ENCODE data around the gene POU3F2.

POU3F2 gene

GRCh38 chr6:98843271-98844243, 9.2 kb downstream of the POU3F2 start:
- DNase-seq (ENCODE audit: low spot score) = no peak

GRCh38 chr6:98844244-98845210, 10.2 kb downstream of the POU3F2 start:
- DNase-seq (ENCODE audit: low spot score) = no peak

DNA sequence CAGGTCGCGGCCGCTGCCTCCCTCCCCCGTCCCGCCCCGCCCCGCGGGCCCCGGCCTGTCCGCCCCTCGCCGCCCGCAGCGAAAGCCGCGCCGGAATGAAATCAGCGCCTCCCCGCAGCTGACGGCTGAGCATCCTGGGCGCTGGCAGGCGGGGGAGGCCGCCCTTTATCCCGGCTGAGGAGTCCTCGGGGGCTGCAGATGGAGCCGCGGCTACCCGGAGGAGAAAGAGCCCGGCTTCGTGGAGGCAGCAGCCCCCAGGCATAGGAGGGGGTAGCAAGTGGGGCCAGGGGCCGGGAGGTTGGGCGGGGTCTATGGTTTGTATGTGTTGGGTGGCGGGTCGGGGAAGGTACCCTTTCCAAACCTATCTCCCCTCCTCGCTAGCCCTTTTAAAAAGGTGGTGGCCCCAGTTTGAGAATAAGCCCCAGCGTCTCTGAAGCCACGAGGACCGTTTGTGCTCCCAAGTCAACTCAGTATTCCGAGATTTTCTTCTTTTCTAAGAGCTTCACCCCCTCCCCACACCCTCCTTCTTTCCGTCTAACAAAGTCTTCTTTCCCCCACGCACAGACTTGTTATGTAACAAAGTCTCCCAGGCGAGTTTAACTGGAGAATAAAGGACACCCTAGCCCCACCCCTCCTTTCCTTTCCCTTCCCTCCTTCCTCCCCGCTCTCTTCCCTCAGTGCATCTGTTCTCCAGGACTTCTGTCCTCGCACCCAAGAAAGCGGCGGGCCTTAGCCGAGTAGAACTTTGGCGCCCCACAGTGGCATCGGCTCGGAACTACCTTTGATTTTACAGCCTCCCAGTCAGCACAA, 11.0 kb downstream of the POU3F2 start:
- peak; percentile 81 for DNase-seq (ENCODE audit: low spot score)

DNA sequence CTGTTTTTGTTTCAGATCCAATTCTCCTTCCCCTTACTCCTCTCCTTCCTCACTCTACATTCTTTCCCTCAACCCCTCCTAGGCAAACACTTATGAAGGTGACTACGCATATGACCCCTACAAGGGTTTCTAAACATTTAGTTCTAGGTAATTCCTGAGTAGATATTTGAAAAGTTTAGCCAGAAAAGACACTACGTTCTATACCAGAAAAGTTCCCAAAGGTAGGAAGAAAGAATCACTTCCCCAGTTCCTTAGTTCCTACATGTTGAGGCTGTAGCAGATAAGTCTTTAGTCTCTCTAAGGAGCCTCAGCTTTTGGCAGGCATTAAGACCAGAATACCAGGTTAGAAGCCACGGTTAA, 11.6 kb downstream of the POU3F2 start:
- no peak for DNase-seq (ENCODE audit: low spot score)

GRCh38 chr6:98847416-98847778, 13.0 kb downstream of the POU3F2 start:
- no peak for DNase-seq (ENCODE audit: low spot score)

DNA sequence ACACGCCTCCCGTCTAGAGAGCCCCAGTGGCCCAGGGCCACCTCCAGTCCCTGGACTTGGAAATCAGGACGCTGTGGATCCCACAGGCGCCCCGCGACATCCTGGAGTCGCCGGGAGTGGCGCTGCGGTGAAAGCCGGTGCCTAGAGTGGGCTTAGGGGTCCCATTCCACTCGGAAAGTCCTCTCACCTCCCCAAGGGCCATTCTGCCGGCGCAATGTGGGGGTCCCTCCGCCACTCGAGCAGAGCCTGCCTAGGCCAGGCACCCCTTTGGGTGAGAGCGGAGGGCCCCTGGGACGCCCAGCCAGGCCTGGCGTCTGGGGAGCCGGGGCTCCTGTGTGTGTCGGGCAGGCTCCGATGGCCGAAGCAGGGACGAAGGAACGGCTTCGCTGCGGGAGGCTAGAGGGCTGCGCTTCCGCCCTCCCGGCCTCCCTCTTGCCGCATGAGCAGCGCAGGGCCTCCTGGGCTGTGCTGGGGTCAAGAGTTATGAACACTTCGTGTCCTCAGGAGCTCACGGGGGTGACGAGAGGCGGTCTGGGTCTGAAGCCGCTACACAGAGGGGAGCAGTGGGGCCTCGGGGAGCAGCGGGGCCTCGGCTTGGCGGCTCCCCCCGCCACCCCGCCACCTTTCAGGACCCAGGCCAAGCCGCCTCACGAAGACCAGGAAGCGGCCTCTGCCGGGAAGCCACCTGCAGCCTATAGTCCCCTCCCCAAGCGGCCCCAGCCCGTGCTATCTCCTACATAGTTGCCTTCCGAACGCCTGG, 13.6 kb downstream of the POU3F2 start:
- no peak for DNase-seq (ENCODE audit: low spot score)

- DNase-seq (ENCODE audit: low spot score) = no peak
Observed at GRCh38 chr6:98848539-98849242, 14.3 kb downstream of the POU3F2 start.

DNA sequence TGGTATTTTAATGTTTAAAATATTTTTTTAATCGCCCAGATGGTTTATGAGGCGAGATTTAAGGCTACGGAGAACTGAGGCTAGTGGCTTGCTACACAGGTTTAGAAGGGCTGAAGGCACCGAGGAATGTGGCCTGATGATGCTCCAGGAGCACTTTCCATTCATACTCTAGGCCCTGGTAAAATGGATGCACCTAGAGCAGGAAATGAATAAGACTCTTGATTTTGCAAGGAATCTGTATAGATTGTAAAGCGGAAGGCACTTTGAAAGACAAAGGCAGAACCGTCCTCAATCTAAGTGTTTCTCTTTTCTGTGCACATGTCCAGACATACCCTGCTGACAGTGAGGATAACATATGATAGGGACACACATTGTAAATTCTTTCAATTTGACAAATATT, 30.1 kb downstream of the POU3F2 start:
- no peak for DNase-seq (ENCODE audit: low spot score)

DNA sequence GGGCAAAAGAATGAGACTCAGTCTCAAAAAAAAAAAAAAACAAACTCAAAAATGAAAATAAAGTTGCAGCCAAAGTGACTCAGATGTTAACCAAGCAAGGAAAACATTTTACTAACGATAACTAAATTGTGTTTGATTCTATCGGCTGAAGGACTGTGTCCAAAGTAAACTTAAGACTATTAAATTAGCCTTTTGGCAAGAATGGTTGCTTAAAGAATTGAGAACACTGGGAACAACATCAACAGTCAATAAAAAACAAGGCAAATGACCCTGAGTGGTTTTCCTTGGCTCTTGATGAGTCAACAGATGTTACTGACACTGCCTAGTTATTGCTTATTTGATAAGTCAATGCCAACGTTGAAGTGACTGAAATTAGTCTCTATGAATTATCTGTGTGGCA, 36.7 kb downstream of the POU3F2 start:
- no peak for DNase-seq (ENCODE audit: low spot score)

GRCh38 chr6:98871821-98872220, 37.4 kb downstream of the POU3F2 start:
- DNase-seq (ENCODE audit: low spot score) = no peak

GRCh38 chr6:98875375-98875774, 41.0 kb downstream of the POU3F2 start:
- DNase-seq (ENCODE audit: low spot score) = peak; percentile 6

- no peak for DNase-seq (ENCODE audit: low spot score)
Observed at GRCh38 chr6:98877250-98877649, 42.9 kb downstream of the POU3F2 start.

DNA sequence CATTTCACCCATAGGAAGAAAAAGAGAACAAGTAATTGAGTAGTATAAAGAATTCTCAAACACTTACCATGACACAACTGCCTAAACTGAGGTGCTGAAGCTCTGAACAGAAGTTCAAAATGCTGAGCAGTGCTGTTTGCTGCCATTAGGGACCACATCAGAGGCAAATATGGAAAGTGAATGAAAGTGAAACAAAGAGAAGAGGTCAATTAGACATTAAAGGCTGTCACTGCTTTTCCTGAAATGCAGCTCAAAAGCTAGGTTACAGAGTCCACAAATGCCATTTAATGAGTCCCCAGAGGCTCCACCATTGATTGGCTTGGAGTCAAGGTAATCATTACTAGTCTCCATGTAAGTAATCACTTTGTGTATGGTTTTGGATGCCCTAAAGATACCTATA, 46.1 kb downstream of the POU3F2 start:
- DNase-seq (ENCODE audit: low spot score) = no peak

GRCh38 chr6:98885330-98885729, 51.0 kb downstream of the POU3F2 start:
- no peak for DNase-seq (ENCODE audit: low spot score)

DNA sequence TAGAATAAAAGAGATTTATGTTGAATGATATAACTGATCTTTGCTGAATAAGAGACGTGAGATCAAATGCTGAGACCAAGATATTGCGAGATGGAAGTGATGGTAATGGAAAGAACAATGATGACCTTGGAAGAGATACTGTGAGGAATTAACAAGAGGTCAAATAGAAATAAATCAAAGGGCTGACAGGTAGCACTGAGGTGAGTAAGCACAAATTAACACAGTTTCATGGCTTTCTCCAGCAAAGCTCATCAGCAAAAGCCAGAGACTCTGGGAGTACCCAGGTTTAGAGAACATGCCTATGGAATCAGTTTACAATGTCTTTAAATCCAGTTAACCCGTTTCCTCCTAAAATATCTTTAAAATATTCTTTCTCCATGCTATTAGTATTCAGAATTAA, 53.3 kb downstream of the POU3F2 start:
- DNase-seq (ENCODE audit: low spot score) = no peak

All from cerebellar cortex (tissue), 1 donor.